ENCODE data around the gene NAXE.
"Not testable (repeated sequence)": the region's sequence is repeated elsewhere in the genome, so short reads cannot be mapped to it uniquely, and the experiment has no call there.

NAXE gene

DNA sequence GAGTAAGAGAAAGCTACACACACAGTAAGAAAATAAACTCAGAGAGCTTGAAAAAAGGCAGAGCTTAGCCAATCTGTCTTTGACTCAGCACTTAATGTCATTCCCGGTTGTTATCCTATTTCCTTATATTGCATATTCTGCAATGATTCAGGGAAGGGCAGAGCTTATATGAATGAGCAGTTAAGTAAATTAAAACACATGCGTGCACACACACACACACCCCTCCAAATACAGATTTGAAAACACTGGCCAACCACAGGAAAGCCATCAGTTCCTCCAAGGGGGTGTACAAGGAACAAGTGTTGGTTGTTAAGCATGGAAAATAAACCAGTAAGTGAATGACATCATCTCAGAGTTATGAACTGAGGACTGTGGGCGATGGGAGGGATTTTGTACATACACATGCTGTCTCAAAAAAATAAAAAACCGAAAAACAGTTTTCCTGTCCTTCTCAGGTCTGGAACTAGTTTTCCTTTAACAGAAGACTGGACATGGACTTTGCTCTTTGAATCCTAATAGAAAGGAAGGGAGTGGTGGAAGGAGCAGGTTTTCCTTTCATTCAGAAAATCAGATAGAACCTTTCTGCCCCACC is 20.2 kb upstream of the NAXE start:
- DNase-seq (ENCODE audit: low read depth), result no peak

DNA sequence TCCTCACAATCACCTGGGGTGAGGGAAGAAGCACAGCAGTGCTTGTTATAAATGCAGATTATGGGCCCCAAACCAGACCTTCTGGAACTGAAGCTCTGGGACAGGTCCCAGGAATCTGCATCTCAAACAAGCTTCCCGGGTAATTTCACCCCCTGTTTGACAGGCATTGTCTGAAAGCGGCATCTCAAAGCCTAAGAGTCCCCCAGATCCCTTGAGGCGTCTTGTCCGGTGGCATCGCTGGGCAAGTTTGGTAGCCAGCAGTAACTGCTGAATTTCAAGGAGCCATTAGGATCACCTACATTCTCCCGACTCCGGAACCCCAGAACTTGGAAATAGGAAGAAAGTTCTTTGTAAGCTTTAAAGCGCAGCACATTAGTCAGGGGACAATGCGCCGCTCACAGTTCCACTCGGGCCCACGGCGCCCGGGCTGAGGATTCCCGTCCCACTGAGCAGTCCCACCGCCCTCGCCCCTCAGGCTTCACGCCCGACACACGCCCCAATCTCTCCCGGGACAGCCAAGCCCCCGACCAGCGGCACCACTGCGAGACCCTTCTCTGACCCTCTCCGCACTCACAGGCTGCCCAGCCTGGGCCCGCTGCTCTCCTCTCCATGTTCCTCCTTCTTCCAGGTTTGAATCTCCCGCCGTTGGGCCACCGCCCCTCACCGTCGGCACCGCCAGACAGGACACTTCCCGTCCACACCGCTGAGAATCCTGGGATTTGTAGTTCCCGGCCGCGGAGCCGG is 19.5 kb upstream of the NAXE start, which contains the start of gene IQGAP3:
Gene IQGAP3, minus strand, starts transcription at position 647 of the 744 bp plus-strand sequence. Its CDS starts 36 bp downstream, at position 611.
- no peak for DNase-seq (ENCODE audit: low read depth)

DNA sequence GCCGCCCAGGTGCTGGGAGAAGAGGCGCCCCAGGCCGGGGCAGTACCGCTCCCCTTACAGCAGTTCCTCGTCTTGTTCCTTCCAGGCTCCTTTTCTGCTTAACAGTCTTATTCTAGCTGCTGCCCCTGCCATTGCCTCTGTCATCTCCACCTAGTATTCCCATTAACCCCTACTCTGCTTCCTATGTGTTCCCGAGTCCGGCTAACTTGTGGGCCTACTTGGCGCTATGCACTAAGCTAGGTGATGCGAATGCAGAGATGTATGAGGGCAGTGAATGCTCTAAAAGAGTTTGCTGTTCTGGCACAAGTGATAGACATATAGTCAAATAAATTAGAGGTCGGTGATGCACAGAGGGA is 18.9 kb upstream of the NAXE start:
- no peak for DNase-seq (ENCODE audit: low read depth)

DNA sequence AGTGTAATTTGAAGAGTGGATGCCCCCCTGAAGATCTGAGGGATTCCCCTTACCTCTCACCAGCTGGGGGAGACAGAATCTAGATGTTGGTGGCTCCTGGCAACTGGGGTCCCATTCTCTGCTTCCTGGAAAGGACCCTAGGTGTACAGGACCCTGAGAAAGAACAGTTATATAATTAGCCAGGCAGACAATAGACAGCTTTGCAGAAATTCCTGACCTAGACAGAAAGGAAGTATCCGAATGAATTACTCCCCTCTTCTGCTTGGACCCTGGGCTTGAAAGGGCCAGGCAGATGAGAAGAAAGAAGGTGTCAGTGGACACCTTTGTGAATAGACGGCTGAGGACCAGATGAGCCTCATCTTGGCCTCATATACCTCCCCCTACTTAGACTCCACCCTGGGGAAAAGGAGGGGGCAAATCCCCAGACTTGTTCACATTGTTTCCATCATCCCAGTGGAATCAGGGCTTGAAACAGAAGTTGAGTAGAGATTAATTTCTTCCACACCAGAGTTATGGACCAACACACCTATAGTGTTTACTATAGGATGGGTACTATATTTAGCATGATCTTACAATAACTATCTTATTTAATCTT is 17.4 kb upstream of the NAXE start:
- no peak for DNase-seq (ENCODE audit: low read depth)

DNA sequence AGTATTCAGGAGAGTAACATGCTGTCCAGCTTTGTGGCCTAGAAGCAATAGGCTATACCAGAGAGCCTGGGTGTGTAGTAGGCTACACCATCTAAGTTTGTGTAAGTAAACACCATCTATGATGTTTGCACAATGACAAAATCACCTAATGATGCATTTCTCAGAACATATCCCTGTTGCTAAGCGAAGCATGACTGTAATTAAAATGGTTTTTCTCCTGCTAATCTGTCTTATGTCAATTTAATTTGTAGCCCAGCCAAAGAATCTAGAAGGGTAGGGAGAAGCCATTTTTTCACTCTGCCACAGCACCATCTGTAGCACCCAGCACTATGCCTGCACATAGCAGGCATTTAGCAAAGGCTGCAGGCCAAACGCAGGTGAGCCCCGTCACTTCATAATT is 14.0 kb upstream of the NAXE start:
- DNase-seq (ENCODE audit: low read depth), result no peak

DNA sequence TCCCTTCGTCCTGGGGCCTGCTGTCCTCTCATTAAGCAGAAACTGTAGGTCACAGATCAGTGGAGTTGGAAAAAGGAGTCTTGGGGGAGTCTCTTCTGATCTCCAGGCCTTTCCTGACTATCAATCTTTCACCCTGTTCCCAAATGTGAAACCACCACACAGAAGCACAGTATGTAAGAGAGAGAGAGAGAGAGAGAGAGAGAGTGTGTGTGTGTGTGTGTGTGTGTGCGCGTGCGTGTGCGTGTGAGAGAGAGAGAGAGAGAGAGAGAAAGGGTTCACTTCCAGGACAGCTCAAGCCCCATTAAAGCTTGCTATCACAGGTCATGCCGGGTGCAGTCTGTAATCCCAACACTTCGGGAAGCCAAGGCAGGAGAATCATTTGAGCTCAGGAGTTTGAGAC is 13.5 kb upstream of the NAXE start:
- DNase-seq (ENCODE audit: low read depth), result no peak

DNA sequence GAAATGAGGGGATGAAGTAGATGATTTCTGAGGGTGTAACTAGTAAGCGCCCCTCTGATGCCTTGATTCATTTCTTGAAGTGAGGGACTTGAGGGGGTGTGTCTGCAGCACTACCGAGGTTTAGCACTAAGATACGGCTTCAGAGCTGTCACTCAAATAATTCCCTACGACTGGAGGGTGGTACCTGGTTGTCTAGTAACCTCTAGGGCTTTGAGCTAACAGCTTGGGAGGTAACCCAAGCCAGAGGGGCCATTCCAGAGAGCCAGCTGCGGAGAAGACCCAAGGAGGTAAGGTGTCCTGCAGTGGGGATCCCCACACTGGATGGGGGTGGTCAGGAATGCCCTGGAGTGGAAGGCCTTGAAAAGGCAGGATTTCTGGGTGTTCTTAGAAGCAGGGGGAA is 12.1 kb upstream of the NAXE start, which contains the start of gene TTC24:
Gene TTC24, plus strand, starts transcription at position 252 of the 400 bp plus-strand sequence. CDS start 1,642 bp downstream, outside the sequence.
- no peak for DNase-seq (ENCODE audit: low read depth)

DNA sequence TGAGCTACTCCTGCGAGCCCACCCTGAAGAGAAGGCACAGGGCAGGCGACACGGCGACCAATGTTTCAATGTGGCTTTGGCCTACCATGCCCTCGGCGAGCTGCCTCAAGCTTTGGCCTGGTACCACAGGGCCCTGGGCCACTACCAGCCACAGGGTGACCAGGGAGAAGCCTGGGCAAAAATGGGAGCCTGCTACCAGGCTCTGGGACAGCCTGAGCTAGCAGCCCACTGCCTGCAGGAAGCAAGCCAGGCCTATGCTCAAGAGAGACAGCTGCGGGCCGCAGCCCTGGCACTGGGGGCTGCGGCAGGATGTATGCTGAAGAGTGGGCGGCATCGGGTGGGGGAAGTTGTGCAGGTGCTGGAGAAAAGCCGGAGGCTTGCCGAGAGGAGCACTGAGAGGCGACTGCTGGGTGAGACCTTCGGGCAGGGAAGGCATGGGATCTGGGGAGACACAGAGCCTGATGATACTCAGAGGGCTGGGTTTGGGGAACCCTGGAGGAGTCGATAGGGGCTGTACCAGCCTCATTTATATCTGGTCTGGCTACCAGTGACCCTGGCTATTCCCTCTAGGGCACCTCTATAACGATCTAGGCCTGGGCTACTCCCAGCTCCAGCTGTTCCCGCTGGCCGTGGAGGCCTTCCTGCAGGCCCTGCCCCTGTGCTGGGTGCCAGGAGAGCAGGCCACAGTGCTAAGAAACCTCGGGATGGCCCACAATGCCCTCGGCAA is 9.8 kb upstream of the NAXE start:
- no peak for DNase-seq (ENCODE audit: low read depth)

DNA sequence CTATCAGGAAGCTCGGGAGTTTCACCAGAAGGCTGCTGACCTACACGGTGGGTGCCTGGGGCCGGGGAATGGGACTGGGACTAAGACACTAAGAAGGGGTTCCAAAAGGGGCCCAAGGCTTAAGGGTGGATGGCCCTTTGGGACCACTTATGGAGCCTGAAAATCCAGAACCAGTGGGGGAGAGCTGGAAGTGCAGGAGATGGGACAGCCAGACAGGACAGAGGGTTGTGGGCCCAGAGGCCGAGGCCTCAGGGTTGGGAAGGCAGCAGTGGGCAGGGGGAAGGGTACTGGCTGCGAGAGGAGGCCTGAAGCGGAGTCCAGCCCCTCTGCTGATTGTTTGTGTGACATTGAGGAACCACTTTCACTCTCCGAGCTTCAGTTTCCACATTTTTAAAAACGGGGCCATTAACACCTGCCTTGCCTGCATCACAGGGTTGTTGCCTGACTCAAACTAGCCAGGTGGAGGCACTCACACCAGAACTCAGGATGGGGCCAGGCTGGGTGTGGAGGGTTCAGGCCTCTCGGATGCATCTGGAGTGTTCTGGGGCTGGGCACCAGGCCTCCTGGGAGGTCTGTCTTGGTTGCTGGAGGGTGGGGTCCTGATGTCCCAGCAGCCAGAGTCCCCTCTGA is 9.1 kb upstream of the NAXE start:
- DNase-seq (ENCODE audit: low read depth), result no peak

DNA sequence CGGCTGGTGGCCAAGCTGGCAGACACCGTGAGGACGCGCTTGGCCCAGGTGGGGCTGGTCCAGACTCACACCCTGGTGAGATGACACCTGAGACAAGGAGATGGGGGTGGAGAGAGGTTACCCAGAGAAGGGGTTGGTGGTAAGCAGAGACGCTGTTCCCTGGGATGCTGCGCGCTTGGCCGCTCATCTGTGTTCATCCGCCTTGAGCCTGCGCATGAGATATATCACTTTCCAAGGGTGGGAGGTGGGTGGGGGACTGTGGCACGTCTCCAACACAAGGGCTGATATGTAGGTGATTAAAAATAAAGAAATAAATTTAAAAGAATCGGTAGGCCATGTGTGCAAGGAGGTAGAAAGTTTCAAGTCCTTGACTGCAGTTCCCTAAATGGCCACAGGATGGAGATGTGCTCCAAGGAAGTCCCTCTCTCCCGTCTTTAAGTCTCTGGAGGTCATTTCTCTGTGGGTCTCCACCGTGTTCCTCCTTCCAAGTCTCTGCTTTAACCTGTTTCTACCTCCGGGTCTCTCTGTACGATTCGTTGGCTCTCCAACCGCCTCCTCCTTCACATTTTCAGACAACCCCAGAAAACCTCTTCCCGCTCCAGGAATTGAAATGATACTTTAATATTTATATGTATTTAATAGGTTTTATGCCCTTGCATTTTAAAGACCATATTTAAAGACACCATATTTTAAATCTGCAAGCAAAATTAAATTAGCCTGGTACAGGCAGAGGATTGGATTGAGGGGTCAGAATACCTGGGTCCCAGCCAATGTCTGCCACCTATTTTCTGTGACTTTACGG is 7.6 kb upstream of the NAXE start:
- DNase-seq (ENCODE audit: low read depth), result no peak

DNA sequence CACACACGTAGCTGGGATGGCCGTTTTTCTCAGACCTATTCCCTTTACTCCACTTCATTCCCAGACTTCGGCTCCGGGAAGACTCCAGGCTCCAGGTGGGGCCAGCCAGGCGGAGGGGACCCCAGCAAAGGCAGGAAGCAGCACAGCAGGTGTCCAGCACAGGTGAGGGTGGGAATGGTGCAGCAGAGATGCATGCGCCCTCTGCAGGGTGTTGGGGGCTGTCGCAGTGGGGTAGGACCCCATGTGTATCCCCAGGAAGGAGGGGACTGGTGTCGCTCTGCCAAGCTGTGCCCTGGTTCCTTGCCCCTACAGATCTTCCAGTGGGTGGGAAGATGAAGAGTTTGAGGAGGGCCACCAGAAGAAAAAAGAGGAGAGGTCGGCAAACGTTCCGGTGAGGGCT is 6.8 kb upstream of the NAXE start:
- no peak for DNase-seq (ENCODE audit: low read depth)

DNA sequence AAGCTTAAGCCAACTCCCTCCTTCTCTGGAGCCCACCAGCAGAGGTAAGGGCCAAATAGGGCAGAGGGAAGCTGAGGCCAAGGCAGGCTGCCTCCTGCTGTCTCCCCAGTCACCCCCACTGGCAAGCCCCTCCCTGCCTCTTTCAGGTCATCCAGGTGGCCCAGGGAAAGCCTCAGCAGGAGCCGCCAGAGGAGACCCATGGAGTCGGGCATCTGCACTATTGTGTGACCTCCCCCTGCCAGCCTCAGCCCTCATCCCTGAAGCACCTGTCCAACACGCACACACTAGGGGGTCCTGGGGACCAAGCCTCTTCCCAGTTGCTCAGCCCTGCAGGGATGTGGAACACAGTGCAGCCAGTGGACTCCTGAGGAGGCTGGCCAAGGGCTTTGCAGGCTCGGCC is 5.3 kb upstream of the NAXE start:
- DNase-seq (ENCODE audit: low read depth), result no peak

DNA sequence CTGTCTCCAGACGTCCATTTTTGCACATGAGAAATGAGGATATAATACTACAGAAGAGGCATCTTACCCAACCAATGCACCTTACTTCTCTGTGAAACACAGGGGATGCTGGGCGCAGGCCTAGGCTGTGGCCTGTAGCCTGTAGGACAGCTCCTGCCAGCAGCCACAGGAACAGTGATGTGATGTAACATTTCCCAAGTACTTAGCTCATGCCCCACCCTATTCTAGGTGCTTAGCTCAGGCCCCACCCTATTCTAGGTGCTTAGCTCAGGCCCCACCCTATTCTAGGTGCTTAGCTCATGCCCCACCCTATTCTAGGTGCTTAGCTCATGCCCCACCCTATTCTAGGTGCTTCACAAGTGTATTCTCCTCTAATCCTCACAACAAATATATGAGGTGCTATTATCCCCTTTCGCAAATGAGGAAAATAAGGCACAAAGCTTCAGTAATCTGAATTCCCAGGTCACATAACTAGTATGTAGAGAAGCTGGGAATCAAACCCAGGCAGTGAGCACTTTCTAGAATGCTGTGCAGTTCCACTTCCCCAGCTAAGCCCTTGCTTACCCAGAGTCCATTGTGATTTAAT is 4.6 kb upstream of the NAXE start:
- no peak for DNase-seq (ENCODE audit: low read depth)

DNA sequence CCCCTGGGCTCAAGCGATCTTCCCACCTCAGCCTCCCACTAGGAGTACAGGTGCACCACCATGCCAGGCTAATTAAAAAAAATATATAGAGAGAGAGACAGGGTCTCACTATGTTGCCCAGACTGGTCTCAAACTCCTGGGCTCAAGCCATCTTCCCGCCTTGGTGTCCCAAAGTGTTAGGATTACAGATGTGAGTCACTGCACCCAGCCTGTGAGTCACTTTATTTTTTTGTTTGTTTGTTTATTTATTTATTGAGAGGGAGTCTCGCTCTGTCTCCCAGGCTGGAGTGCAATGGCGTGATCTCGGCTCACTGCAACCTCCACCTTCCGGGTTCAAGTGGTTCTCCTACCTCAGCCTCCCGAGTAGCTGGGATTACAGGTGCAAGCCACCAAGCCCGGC is 3.6 kb upstream of the NAXE start:
- not testable (repeated sequence) for DNase-seq (ENCODE audit: low read depth)

DNA sequence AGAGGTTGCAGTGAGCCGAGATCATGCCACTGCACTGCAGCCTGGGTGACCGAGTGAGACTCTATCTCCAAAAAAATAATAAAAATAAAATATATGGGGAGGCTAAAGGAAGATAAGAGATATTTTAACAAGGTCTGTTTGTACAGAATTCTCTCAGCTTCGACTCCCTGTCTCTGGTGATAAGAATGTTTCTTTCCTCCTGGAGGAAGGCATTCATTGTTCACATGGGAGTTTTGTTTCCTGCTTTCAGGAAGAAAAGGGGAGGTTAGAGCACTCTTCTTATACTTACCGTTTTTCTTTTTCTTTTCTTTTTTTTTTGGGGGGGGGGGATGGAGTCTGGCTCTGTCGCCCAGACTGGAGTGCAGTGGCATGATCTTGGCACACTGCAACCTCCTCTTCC is 2.0 kb upstream of the NAXE start:
- no peak for DNase-seq (ENCODE audit: low read depth)

DNA sequence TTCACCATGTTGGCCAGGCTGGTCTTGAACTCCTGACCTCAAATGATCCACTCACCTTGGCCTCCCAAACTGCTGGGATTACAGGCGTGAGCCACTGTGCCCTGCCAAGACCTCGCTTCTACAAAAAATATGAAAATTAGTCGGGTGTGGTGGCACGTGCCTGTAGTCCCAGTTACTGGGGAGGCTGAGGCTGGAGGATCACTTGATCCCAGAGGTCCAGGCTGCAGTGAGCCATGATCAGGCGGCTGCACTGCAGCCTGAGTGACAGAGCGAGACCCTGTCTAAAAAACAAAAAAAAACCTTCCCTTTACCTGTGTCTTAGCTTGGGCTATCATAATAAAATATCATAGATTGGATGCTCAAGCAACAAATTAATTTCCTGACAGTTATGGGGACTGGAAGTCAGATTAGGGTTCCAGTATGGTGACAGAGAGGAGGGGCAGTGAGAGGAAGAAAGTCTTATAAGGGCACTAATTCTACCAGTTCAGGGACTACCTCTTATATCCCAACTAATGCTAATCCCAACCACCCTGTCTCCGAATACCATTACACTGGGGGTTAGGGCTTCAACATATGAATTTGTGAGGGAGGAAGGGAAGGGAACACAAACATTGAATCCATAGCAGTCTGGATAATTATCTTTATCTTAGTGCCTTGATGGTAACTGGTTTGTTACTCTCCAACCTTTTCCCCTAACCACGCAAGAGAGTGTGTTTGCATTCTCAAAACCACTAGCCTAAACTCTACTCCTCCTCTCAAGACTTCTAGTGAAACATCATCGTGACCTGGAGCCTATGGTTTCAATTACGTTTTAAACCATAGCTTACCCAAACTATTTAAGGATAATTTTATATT is 1.0 kb upstream of the NAXE start:
- DNase-seq (ENCODE audit: low read depth), result no peak

DNA sequence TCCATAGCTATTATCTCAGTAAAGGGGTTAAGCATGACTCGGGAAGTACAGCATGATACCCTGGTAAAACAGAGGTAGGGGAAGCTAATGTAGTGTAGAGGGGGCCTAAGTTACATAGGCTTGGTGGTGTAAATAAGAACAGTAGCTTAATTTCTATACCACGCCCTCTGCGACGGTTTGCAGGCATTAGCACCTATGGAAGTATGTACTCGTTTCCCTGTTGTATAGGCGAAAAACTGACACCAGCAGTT is 470 bp upstream of the NAXE start:
- no peak for DNase-seq (ENCODE audit: low read depth)

DNA sequence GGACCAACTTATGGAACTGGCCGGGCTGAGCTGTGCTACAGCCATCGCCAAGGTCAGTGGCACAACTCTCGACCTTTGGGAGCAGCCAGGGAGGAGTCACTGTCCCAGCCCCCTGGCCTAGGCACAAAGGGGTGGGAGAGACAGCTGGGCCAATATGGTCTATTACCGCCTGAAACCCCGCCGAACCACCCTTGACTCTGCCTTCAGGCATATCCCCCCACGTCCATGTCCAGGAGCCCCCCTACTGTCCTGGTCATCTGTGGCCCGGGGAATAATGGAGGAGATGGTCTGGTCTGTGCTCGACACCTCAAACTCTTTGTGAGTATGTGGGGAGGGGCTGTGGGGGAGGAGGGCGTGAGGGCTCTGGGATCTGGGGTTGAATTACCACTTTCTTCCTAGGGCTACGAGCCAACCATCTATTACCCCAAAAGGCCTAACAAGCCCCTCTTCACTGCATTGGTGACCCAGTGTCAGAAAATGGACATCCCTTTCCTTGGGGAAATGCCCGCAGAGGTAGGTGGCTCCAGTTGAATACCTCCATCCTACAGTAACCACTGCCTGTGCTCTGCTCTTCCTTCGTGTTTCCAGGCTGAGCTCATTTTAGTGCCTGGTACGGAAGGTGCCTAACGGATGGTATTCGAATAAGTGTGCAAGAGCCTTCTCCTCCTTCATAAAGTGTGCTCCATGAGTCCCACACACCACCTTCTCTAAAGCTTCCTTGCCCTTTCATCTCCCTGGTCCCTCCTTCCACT is 758 bp downstream of the NAXE start:
- DNase-seq (ENCODE audit: low read depth), result no peak

DNA sequence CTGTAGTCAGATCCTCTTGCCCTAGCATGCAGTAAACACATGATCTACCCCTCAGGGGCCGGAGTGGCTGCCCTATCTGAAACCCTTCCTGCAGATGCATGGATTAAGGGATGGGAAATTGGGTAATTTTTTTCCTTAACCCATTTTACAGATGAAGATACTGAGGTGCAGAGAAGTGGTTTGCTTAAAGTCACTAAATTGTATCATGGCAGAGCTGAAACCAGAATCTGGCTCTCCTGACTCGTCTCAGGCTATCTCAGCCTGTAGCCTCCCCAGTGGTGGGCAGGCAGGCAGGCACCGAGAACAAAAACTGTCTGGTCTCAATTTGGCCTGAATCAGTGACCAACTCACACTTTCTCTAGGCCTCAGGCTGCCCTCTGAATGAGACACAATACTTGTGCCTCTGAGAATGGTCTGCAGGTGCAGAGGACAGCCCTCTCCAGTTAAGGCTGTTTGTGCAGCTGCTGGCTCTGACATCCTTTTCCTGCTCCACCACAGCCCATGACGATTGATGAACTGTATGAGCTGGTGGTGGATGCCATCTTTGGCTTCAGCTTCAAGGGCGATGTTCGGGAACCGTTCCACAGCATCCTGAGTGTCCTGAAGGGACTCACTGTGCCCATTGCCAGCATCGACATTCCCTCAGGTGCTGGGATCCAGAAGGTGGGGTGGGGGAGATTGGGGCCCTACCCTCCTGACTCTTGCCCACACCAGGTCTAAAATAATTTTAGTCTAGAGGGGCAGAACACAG is 1.5 kb downstream of the NAXE start:
- DNase-seq (ENCODE audit: low read depth), result no peak

Measured in HS-27A (cell line).